ENCODE measurements around the gene PPP1R3F. TPM values are rescaled to one million over a fixed set of nuclear protein-coding genes. Genes with fewer than 3 reads are reported as not detected.

PPP1R3F gene
- total RNA-seq, 1 donor from 2014 or later = 6.2 TPM

- DNase-seq (ENCODE audit: low spot score) = no peak
These were observed 20.0 kb upstream of the PPP1R3F start for GRCh38 chrX:49249616-49250015.

DNA sequence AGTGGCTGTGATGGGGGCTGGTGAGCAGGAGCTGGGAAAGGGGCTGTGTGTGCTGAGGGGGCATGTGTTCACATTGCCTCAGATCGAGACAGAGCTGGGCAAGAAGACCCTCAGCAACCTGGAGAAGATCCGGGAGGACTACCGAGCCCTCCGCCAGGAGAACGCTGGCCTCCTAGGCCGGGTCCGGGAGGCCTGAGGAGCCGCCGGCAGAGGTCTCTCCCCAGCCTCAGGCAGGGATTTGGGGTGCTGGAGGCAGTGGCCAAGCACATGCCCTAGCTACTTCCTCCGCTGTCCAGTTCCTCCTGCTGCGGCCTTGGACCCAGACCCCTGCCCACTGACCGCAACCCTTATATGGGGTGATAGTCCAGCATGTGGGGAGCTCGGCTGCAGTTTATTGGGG, 19.5 kb upstream of the PPP1R3F start:
- DNase-seq (ENCODE audit: low spot score) = no peak

- DNase-seq (ENCODE audit: low spot score) = no peak
These were observed 19.0 kb upstream of the PPP1R3F start for GRCh38 chrX:49250578-49250977.

DNA sequence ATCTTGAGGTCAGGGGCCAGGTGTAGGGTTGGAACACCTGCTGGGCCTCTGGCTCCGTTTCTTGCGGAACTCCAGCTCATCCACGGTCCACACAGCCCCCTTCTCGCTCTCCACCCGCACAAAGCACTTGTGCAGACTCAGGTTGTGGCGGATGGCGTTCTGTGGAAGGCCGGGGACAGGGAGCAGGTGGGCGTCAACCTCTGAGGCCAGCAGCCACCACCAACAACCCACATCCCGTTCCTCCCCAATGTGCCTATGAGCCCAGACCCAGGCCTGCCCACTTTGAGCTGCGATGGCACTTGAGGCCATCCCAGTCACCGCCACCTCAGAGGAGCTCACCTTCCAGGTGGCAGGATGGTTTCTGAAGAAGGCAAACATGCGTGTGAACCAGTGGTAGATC, 18.3 kb upstream of the PPP1R3F start:
- DNase-seq (ENCODE audit: low spot score) = no peak

DNA sequence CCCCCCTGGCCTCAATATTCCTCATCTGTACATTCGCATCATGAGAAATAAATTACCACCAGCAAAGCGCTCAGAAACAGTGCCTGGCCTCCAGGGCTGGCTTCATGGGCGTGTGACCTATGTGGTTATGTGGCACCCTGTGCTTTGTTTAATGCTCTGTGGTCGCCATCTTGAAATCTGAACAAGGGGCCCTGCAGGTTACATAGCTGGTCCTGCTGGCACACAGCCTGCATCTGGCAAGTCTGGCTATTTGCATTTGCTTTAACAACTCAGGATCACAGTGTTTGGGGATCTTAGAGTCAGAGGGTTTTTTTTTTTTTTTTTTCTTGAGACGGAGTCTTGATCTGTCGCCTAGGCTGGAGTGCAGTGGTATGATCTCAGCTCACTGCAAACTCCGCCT, 15.0 kb upstream of the PPP1R3F start:
- DNase-seq (ENCODE audit: low spot score) = no peak

DNA sequence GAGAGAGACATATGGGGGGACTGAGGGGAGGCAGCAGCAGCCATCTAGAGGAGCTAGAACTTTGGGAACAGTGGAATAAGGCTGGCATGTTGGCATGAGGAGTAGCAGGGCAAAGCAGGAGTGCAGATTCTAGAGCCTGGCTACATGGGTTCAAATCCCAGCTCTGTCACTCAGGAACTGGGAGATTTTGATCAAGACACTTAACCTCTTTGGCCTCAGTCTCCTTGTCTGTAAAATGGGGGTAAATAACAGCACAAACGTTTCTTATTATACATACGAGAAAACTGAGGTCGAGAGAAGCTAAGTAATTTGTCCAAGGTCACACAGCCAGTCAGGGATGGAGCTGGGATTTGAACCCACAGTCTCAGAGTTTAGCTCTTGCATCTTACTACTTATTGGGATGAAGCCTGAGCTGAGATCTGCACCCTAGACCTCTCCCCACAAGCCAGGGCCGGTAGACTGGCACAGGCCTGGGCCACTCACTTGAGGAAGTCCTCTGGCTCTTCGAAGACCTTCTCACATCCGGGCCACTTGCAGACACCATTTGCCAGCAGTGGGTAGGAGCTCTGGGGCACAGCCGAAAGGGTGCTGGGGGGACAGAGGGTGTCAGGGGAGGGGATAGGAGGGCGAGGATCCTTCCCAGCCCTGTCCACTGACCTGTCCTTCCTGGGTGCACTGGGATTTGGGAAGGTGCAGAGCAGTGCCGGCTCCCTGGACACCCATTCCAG, 13.2 kb upstream of the PPP1R3F start:
- no peak for DNase-seq (ENCODE audit: low spot score)

DNA sequence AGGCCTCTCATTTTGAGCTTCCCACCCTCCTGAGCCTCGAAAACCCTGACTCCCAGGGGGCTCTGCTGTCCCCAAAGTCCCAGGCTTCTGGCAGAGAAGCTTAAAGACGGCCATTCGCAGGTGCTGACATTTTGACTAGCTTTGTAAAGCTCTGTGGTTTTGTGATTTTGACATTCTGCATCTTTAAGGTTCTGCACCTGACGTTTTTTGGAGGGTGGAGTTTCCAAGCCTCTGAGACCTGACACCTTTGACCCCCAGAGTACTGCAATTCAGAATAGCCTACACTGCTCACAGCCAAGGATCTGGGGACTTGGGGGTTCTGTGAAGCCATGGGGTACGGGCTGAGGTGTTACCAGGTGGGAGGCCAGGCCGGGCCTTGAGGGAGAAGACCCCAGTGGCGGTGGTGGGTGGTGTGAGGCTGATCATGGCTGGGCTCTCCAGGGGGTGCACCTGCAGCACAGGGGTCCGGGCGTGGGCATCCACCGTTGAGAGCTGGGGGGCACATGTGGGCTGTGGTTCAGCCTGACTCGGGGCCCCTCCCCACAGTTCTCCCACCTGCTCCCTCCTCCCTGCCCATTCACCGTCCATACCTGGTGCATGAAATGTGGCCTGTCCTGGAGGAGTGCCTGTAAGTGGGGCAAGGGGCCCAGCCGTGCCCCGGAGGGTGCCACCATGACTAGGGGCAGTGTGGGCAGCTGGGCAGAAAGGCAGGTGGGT, 12.4 kb upstream of the PPP1R3F start:
- DNase-seq (ENCODE audit: low spot score) = no peak

DNA sequence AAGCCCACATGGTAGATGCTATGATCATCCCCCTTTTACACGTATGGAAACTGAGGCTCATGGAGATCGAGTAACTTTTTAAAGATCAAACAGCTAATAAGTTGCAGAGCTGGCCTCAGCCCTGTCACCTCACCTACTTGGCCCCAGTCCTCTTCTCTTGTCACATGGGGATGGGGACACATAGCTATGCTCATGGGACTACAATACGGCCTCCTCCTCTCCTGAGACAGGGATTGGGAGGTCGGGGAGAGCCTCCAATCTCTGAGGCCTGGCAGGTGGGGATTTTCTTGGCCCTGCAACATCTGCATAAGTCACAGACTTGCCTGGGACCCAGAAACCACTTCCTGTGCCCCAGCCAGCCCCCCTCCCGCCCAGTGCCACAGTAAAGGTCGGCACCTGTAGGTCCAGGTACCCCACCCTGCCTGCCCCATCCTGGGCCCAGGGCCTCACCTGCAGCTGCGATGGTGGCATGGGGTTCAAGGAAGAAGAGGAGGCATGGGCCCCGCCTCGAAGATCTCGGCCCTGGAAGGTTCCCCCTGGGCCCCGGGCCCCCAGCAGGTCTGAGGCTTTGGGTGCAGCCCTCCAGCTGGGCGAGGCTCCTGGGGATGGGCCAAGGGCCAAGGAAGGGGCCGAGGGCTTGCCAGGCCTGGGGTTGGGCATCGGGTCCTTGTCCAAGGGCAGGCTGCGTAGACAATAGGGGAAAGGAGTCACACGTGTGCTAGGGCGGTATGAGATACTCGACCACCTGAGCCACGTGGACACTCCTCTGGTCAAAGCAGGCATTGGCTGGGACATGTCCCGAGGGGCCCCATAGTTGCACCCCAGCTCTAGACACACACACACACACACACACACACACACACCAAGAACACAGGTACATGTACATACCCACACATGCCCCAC, 11.5 kb upstream of the PPP1R3F start:
- no peak for DNase-seq (ENCODE audit: low spot score)

DNA sequence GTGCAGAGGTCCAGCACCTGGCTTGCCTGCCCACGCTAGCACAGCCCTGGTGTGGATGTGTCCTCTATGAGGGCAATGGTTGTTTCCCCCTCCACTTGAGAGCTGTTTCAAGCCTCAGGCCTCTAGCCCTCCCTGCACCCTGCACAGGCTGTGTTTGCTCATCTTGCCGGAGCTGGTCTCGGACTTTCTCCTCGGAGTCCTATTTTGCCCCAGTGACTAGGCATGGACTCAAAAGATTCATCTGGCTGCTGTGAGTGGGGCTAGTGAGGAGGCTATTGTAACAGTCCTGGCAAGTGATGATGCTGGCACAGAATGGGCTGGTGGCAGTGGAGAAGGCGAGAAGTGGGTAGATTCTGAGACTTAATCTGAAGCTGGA, 10.9 kb upstream of the PPP1R3F start:
- DNase-seq (ENCODE audit: low spot score) = no peak

DNA sequence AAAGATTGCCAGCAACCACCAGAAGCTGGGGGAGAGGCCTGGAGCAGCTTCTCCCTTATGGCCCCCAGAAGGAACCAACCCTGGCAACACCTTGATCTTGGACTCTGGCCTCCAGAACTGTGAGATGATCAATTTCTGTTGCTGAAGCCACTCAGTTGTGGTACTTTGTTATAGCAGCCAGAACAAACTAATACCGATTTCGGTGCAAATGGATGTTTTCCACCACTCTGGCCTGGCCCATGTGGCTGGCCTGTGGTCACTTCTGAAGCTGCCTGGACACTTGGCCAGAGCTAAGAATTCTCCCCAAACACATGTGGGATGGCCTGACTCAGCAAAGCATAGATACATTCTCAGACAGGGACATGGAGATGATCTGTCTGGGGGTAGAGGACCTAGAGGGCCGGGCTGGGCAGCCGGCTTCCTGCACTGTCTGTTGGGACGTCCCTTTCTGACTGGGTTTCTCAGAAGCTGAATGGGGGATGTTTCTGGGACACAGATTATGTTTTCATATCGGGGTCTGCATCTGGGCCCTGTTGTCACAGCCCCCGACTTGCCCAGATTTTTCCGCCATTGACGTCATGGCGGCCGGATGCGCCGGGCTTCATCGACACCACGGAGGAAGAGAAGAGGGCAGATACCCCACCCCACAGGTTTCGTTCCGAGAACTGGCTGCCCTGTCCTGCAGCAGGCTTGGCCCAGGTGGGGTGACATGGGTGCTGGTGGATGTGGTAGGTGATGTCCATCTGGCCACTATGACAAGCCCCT, 9.2 kb upstream of the PPP1R3F start:
- no peak for DNase-seq (ENCODE audit: low spot score)

GRCh38 chrX:49262603-49263002, 7.0 kb upstream of the PPP1R3F start:
- no peak for DNase-seq (ENCODE audit: low spot score)

DNA sequence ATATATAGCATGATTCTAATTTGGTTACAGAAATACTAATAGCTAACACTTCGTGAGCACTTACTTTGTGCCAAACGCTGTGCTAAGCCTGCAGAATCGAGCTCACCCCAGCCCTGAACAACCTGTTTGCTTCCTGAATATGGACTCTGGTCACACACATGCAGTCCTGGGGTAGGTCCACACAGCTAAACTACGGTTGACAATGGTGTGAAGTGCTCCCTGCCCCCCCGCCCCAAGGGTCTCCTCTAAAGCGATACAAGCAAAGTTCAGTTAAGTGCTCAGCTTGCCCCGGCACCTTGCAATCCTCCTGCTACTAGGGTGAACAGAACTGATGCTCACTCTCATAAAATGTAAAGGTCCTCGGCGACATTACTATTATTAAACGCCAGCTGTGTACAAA, 6.0 kb upstream of the PPP1R3F start:
- no peak for DNase-seq (ENCODE audit: low spot score)

- DNase-seq (ENCODE audit: low spot score) = no peak
These were observed 5.1 kb upstream of the PPP1R3F start, which contains the start of gene FOXP3 for GRCh38 chrX:49264460-49264859. Gene FOXP3 (minus strand): TSS chrX:49264710. CDS start chrX:49258505, 6,205 bp downstream.

- DNase-seq (ENCODE audit: low spot score) = no peak
These were observed 2.8 kb upstream of the PPP1R3F start for GRCh38 chrX:49266523-49267445.

DNA sequence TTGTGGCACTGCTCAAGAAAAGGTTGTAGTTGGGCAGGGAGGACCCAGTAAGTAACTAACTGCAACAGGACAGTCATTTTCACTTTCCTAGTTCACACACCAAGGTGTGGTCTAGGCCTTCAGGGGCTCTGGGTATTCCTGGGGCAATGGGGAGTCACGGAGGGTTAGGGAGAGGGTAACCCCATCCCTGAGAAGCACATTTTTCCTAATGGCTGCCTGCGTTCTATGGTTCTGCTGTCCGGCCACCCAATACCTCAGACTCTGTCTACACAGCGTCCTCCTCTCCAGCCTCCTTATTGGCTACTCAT, 937 bp upstream of the PPP1R3F start:
- DNase-seq (ENCODE audit: low spot score) = no peak

DNA sequence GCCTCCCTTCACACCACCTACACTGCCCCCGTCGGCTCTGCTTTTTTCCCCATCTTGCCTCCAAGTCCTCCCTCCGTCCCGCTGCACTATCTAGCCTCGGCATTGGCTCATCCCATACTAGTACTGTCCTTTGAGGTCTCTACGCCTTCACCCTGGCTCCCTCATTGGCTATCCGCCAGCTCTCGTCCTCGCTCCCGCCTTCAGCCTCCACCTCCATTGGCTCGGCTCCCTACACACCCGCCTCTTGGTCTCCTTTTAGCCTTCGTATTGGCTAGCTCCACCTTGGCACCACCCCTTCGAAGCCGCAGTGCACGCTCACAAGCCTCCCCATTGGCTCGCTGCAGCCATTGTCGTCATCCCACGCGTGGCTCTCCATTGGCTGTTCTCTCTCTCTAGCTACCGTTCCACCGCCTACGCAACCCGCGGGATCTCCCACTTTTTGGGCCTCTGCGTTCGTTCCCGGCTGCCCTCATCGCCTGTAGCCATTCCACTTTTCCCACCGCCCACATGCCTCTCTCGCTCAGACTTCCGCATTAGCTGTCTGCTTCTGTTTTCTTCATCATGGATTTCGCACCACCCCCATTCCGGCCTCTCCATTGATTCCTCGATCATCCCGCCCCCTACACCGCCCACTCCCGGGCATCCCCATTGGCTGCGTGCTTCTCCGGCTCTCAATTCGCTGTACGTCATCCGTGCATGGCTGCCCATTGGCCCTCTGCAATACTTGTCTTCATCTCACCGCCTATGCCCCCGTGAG, 405 bp upstream of the PPP1R3F start:
- peak; percentile 98 for DNase-seq (ENCODE audit: low spot score)

DNA sequence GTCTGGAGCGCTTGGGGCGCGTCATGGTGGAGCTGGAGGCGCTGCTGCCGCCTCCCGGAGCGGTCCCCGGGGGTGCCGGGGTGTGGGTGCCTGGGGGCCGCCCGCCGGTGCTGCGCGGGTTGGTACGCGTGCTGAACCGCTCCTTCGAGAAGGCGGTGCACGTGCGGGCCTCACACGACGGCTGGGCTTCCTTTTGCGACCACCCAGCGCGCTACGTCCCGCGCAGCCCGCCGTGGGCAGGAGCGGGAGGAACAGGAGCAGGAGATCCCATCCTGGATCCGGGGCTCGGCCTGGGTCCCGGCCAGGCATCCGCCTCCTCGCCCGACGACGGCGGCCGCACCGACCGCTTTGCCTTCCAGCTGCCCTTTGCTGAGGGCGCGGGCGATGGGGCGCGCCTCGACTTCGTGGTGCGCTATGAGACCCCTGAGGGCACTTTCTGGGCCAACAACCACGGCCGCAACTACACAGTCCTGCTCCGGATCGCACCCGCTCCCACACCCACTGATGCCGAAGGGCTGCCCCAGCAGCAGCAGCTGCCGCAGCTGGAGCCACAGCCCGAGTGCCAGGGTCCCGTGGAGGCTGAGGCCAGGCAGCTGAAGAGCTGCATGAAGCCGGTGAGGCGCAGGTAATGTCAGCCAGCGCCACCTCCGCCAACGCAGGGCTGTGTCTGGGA, 792 bp downstream of the PPP1R3F start:
- DNase-seq (ENCODE audit: low spot score) = no peak

DNA sequence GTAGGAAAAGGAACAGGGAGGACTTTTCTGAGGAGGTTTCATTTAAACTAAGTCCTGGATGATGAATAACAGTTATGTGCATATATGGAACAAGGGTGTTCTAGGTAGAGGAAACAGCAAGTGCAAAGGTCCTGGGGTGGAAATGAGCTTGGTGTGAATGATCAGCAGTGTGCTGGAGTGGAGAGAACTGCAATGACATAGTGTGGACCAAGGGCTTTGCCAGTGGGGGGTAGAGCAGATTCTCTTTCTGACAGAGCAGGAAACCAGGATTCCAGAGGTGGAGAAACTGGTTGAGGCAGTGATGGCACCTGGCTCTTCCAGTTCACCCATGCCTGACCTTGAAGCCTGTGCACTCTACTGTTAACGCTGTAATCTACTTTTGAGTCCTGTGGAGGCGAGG, 1.7 kb downstream of the PPP1R3F start:
- no peak for DNase-seq (ENCODE audit: low spot score)

GRCh38 chrX:49272421-49272820, 2.8 kb downstream of the PPP1R3F start:
- no peak for DNase-seq (ENCODE audit: low spot score)
